ENCODE results near the gene IQCH. TPM values are rescaled to one million over a fixed set of nuclear protein-coding genes. Genes with fewer than 3 reads are reported as not detected.

Gene IQCH
- polyA plus RNA-seq, 1 of the 3 experiments (the other 2 are of a cell fraction): 0.81 TPM

- 88% methylated on average over 1 of the region's 1 CpG for WGBS (ENCODE audit: low lambda C conversion rate)
- Histone ChIP-seq H3K4me3 (ENCODE audit: low read depth in 2 of 2, low read length in 1 of 2) (no peak overlapping the region), H4K20me1 (ENCODE audit: insufficient read depth) (no peaks in the 10 kb centered on the region), H3K27ac (ENCODE audit: low read depth in 2 of 2, low read length in 1 of 2) (no peak overlapping the region), H2AFZ (ENCODE audit: low read depth) (no peak overlapping the region), H3K79me2 (ENCODE audit: insufficient read depth) (no peaks in the 10 kb centered on the region), H3K9ac (no peak overlapping the region), H3K4me1 (ENCODE audit: control insufficient read depth in 1 of 2, insufficient read depth in 2 of 2, low read depth in 1 of 2, low read length in 1 of 2) (no peaks in the 10 kb centered on the region), H3K36me3 (replicated peaks in 1 of 2; ENCODE audit: control insufficient read depth in 1 of 2, insufficient read depth in 2 of 2, low read length in 1 of 2) (no peaks in the 10 kb centered on the region), H3K4me2 (no peak overlapping the region), H3K9me2 (no peaks in the 10 kb centered on the region), H3F3A (replicated peaks; ENCODE audit: insufficient read depth) (no peaks in the 10 kb centered on the region), H3K27me3 (ENCODE audit: insufficient read depth) (no peaks in the 10 kb centered on the region), H3K9me3 (no peaks in the 10 kb centered on the region)
- CTCF ChIA-PET: no interaction called here
- DNase-seq: no peak
- TF ChIP-seq GABPA (IDR thresholded peaks at IDR 0.05; ENCODE audit: low read depth) (no peak), TAF1 (IDR thresholded peaks at IDR 0.05; ENCODE audit: borderline replicate concordance, low read depth, low read length) (no peak), YY1 (IDR thresholded peaks at IDR 0.05; ENCODE audit: low read depth) (no peak), USF2 (IDR thresholded peaks at IDR 0.05; ENCODE audit: borderline replicate concordance, low read depth, low read length) (no peak), USF1 (IDR thresholded peaks at IDR 0.05; ENCODE audit: borderline replicate concordance, low read depth) (no peak), CTCF (IDR thresholded peaks at IDR 0.05) (no peak), ELF1 (IDR thresholded peaks at IDR 0.05) (no peak), EP300 (IDR thresholded peaks at IDR 0.05; ENCODE audit: borderline replicate concordance in 1 of 2, low read depth in 1 of 2, low read length in 1 of 2) (no peak), RAD21 (IDR thresholded peaks at IDR 0.05; ENCODE audit: low read length) (no peak)
- POLR2A ChIA-PET: no interaction called here
Observed at GRCh38 chr15:67389975-67390374, 135.4 kb downstream of the IQCH start.

- 82% methylated on average over 9 of the region's 9 CpGs for WGBS (ENCODE audit: low lambda C conversion rate)
- Histone ChIP-seq H3K4me1 (ENCODE audit: control insufficient read depth in 1 of 2, insufficient read depth in 2 of 2, low read depth in 1 of 2, low read length in 1 of 2) (no peaks in the 10 kb centered on the region; a peak in 1 of 4 replicates), H3K4me2 (no peak overlapping the region), H2AFZ (ENCODE audit: low read depth) (no peak overlapping the region), H3K36me3 (replicated peaks in 1 of 2; ENCODE audit: control insufficient read depth in 1 of 2, insufficient read depth in 2 of 2, low read length in 1 of 2) (no peaks in the 10 kb centered on the region), H3K27me3 (ENCODE audit: insufficient read depth) (no peaks in the 10 kb centered on the region), H3K27ac (ENCODE audit: low read depth in 2 of 2, low read length in 1 of 2) (no peak overlapping the region), H3K79me2 (ENCODE audit: insufficient read depth) (no peaks in the 10 kb centered on the region), H3K9ac (no peak overlapping the region), H3F3A (replicated peaks; ENCODE audit: insufficient read depth) (no peaks in the 10 kb centered on the region), H3K9me2 (no peaks in the 10 kb centered on the region), H3K9me3 (no peaks in the 10 kb centered on the region), H3K4me3 (ENCODE audit: low read depth in 2 of 2, low read length in 1 of 2) (no peak overlapping the region), H4K20me1 (ENCODE audit: insufficient read depth) (no peaks in the 10 kb centered on the region)
- DNase-seq: no peak
- CTCF ChIA-PET: interaction anchor here (1.5 to 1.8 kb wide), 2 partner anchors 9 to 38 kb away, joined by 5 to 6 read pairs; no protein-coding TSS in a partner anchor
- TF ChIP-seq POLR2AphosphoS5 (IDR thresholded peaks at IDR 0.05; ENCODE audit: low read depth, low read length) (no peak), NRF1 (IDR thresholded peaks at IDR 0.05; ENCODE audit: low read depth, low read length) (no peak), GATA2 (CRISPR knock-in tag; IDR thresholded peaks at IDR 0.05) (no peak), PBX3 (IDR thresholded peaks at IDR 0.05) (no peak)
- POLR2A ChIA-PET: no interaction called here
Observed at GRCh38 chr15:67394873-67395639, 140.5 kb downstream of the IQCH start.
